HEK293 (cell line): ENCODE measurements around the gene CEND1.

Experiments
- GLI4 ChIP-seq: fragments of 450-650 bp; formaldehyde crosslinking; IDR thresholded peaks from 2 replicates; pipeline ENCODE4 v1.5.1; 2016; ENCODE audit warnings: missing biosample characterization, missing genetic modification characterization
- MZF1 ChIP-seq: fragments of 450-650 bp; formaldehyde crosslinking; IDR thresholded peaks from 2 replicates; pipeline ENCODE4 v1.5.1; 2017; ENCODE audit warnings: missing biosample characterization, missing genetic modification characterization, borderline replicate concordance
- TCF7L2 ChIP-seq: IDR thresholded peaks from 2 replicates; pipeline ENCODE4 v1.6.1; 2011; ENCODE audit warnings: low read depth, mild to moderate bottlenecking, inconsistent platforms, low read length, moderate library complexity, borderline replicate concordance
- ZFP41 ChIP-seq: fragments of 450-650 bp; formaldehyde crosslinking; IDR thresholded peaks from 2 replicates; pipeline ENCODE4 v1.5.1; 2016; ENCODE audit warnings: missing biosample characterization, missing genetic modification characterization, borderline replicate concordance
- ZNF2 ChIP-seq: fragments of 450-650 bp; formaldehyde crosslinking; IDR thresholded peaks from 2 replicates; pipeline ENCODE4 v1.5.1; 2016; ENCODE audit warnings: missing biosample characterization, missing genetic modification characterization
- ZNF202 ChIP-seq: fragments of 450-650 bp; formaldehyde crosslinking; IDR thresholded peaks from 2 replicates; pipeline ENCODE4 v1.5.1; 2016; ENCODE audit warnings: missing biosample characterization, missing genetic modification characterization, borderline replicate concordance
- ZNF670 ChIP-seq: fragments of 450-650 bp; formaldehyde crosslinking; IDR thresholded peaks from 2 replicates; pipeline ENCODE4 v1.5.1; 2016; ENCODE audit warnings: missing biosample characterization, missing genetic modification characterization, low read depth
- ZNF830 ChIP-seq: fragments of 450-650 bp; IDR thresholded peaks from 2 replicates; pipeline ENCODE4 v1.5.0; 2018; ENCODE audit warnings: missing biosample characterization, missing genetic modification characterization, low read depth, mild to moderate bottlenecking, moderate library complexity
- TF ChIP-seq, protein P1 (sequence below): fragments of 450-650 bp; formaldehyde crosslinking; IDR thresholded peaks from 2 replicates; pipeline ENCODE4 v1.5.1; 2016; ENCODE audit warnings: missing biosample characterization, missing genetic modification characterization
- TF ChIP-seq, protein P2 (sequence below): fragments of 450-650 bp; formaldehyde crosslinking; IDR thresholded peaks from 2 replicates; pipeline ENCODE4 v1.5.1; 2016; ENCODE audit warnings: missing biosample characterization, missing genetic modification characterization
- TF ChIP-seq, protein P3 (sequence below): fragments of 450-650 bp; formaldehyde crosslinking; IDR thresholded peaks from 2 replicates; pipeline ENCODE4 v1.5.1; 2017; ENCODE audit warnings: missing biosample characterization, mild to moderate bottlenecking, missing genetic modification characterization, moderate library complexity
- TF ChIP-seq, protein P4 (sequence below): fragments of 450-650 bp; formaldehyde crosslinking; IDR thresholded peaks from 2 replicates; pipeline ENCODE4 v1.5.1; 2016; ENCODE audit warnings: missing biosample characterization, missing genetic modification characterization

DNA sequence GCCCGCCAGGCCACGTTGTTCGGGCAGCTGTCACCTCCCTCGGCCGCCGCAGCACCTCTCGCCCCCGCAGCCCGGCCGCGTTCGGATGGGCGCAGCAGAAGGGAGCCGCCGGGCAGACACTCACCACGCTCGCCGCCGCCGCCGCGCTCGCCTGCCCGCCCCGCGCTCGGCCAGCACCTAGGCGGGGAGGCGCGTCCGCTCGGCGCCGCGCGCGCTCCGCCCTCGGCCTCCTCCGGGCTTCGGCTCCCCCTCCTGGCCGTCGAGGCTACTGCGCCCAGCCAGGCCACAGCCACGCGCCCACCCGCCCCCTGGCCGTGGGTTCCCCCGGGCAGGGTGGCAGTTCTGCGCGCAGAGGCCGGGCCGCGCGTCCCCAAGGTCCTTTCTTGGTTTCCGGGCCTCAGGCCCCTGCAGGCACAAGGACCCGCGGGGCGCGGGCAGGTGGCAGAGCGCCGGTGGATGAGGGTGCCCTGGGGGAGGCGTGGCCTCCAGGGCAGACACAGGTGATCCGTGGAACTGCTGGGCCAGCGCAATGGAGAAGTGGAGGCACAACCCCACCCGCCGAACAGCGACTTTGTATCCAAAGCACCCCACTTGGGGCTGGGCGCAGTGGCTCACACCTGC lies 8.3 kb upstream of the CEND1 start, which contains the start of gene SLC25A22:
- TF ChIP-seq ZFP41 (tag by site-specific recombination) (no peak), MZF1 (tag by site-specific recombination) (no peak), ZNF2 (no peak), ZNF670 (tag by site-specific recombination) (no peak), GLI4 (tag by site-specific recombination) (no peak), ZNF202 (tag by site-specific recombination) (no peak), ZNF830 (tag by site-specific recombination) (no peak), TCF7L2 (no peak)
- TF ChIP-seq, protein P1, sequence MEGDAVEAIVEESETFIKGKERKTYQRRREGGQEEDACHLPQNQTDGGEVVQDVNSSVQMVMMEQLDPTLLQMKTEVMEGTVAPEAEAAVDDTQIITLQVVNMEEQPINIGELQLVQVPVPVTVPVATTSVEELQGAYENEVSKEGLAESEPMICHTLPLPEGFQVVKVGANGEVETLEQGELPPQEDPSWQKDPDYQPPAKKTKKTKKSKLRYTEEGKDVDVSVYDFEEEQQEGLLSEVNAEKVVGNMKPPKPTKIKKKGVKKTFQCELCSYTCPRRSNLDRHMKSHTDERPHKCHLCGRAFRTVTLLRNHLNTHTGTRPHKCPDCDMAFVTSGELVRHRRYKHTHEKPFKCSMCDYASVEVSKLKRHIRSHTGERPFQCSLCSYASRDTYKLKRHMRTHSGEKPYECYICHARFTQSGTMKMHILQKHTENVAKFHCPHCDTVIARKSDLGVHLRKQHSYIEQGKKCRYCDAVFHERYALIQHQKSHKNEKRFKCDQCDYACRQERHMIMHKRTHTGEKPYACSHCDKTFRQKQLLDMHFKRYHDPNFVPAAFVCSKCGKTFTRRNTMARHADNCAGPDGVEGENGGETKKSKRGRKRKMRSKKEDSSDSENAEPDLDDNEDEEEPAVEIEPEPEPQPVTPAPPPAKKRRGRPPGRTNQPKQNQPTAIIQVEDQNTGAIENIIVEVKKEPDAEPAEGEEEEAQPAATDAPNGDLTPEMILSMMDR (tag by site-specific recombination) = peak; percentile 70
- TF ChIP-seq, protein P2, sequence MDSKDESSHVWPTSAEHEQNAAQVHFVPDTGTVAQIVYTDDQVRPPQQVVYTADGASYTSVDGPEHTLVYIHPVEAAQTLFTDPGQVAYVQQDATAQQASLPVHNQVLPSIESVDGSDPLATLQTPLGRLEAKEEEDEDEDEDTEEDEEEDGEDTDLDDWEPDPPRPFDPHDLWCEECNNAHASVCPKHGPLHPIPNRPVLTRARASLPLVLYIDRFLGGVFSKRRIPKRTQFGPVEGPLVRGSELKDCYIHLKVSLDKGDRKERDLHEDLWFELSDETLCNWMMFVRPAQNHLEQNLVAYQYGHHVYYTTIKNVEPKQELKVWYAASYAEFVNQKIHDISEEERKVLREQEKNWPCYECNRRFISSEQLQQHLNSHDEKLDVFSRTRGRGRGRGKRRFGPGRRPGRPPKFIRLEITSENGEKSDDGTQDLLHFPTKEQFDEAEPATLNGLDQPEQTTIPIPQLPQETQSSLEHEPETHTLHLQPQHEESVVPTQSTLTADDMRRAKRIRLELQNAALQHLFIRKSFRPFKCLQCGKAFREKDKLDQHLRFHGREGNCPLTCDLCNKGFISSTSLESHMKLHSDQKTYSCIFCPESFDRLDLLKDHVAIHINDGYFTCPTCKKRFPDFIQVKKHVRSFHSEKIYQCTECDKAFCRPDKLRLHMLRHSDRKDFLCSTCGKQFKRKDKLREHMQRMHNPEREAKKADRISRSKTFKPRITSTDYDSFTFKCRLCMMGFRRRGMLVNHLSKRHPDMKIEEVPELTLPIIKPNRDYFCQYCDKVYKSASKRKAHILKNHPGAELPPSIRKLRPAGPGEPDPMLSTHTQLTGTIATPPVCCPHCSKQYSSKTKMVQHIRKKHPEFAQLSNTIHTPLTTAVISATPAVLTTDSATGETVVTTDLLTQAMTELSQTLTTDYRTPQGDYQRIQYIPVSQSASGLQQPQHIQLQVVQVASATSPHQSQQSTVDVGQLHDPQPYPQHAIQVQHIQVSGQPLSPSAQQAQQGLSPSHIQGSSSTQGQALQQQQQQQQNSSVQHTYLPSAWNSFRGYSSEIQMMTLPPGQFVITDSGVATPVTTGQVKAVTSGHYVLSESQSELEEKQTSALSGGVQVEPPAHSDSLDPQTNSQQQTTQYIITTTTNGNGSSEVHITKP (tag by site-specific recombination) = no peak
- TF ChIP-seq, protein P3, sequence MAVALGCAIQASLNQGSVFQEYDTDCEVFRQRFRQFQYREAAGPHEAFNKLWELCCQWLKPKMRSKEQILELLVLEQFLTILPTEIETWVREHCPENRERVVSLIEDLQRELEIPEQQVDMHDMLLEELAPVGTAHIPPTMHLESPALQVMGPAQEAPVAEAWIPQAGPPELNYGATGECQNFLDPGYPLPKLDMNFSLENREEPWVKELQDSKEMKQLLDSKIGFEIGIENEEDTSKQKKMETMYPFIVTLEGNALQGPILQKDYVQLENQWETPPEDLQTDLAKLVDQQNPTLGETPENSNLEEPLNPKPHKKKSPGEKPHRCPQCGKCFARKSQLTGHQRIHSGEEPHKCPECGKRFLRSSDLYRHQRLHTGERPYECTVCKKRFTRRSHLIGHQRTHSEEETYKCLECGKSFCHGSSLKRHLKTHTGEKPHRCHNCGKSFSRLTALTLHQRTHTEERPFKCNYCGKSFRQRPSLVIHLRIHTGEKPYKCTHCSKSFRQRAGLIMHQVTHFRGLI (tag by site-specific recombination) = no peak
- TF ChIP-seq, protein P4, sequence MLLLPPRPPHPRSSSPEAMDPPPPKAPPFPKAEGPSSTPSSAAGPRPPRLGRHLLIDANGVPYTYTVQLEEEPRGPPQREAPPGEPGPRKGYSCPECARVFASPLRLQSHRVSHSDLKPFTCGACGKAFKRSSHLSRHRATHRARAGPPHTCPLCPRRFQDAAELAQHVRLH (tag by site-specific recombination) = no peak
